Natural killer cell (primary cell): ENCODE measurements around the gene HMGCL. TPM values are rescaled to one million over a fixed set of nuclear protein-coding genes. Genes with fewer than 3 reads are reported as not detected.
"Not testable (repeated sequence)": the region's sequence is repeated elsewhere in the genome, so short reads cannot be mapped to it uniquely, and the experiment has no call there.

Source experiments
- ATAC-seq, 3 donors: fragments of 150-1000 bp in 2 of 3; fragments of 200-7000 bp in 1 of 3; cut with Tn5 transposase; 1 replicate in 1 of 3; 2 replicates in 2 of 3; pipeline ENCODE4 v1.10.0; 2021; ENCODE audit warnings: mild to moderate bottlenecking in 2 of 3, moderate library complexity in 2 of 3
- DNase-seq, 2 donors: peaks; one replicate each; pipeline versions ENCODE4 v3.0.0 to v3.0.0-alpha.2; 2013 to 2021; ENCODE audit warnings: mixed read lengths in 1 of 2
- H3K27ac ChIP-seq: one replicate; pipeline ENCODE4 v1.5.1; 2013; ENCODE audit warnings: mild to moderate bottlenecking, low read length
- H3K27me3 ChIP-seq: one replicate; pipeline ENCODE4 v1.6.1; 2013; ENCODE audit warnings: low read length; ENCODE audit not compliant: control insufficient read depth, insufficient read depth
- H3K36me3 ChIP-seq: one replicate; pipeline ENCODE4 v1.6.1; 2013; ENCODE audit warnings: low read length; ENCODE audit not compliant: control insufficient read depth, insufficient read depth
- H3K4me1 ChIP-seq: one replicate; pipeline ENCODE4 v1.6.1; 2013; ENCODE audit warnings: low read length; ENCODE audit not compliant: control insufficient read depth, insufficient read depth
- H3K4me3 ChIP-seq: one replicate; pipeline ENCODE4 v1.5.1; 2013; ENCODE audit warnings: low read length
- H3K9me3 ChIP-seq: one replicate; pipeline ENCODE4 v1.6.1; 2013; ENCODE audit warnings: low read length; ENCODE audit not compliant: control insufficient read depth, insufficient read depth
- H3K27ac Mint-ChIP-seq, 2 donors: one replicate each; pipeline ENCODE4 v1.8.0; 2022; ENCODE audit warnings: mild to moderate bottlenecking in 2 of 2, mixed read lengths in 2 of 2, moderate library complexity in 1 of 2
- H3K27me3 Mint-ChIP-seq, 2 donors: one replicate each; pipeline ENCODE4 v1.8.0; 2022; ENCODE audit warnings: low read depth in 2 of 2, mixed read lengths in 2 of 2
- H3K36me3 Mint-ChIP-seq: one replicate; pipeline ENCODE4 v1.8.0; 2022; ENCODE audit warnings: mixed read lengths
- H3K4me1 Mint-ChIP-seq, 2 donors: one replicate each; pipeline ENCODE4 v1.8.0; 2022; ENCODE audit warnings: mixed read lengths in 2 of 2
- H3K4me3 Mint-ChIP-seq: one replicate; pipeline ENCODE4 v1.8.0; 2022; ENCODE audit warnings: mild to moderate bottlenecking, moderate library complexity, mixed read lengths
- H3K9me3 Mint-ChIP-seq, 2 donors: one replicate each; pipeline ENCODE4 v1.8.0; 2022; ENCODE audit warnings: mixed read lengths in 2 of 2
- CTCF ChIP-seq: fragments of 200-600 bp; IDR thresholded peaks from one replicate; pipeline ENCODE4 v1.8.0; 2022; ENCODE audit warnings: antibody characterized with exemption
- WGBS: methylation state at CpG from one replicate; pipeline ENCODE4 v1.1.7; 2013; ENCODE audit warnings: missing lambda C conversion rate; ENCODE audit not compliant: insufficient coverage; 5-methylcytosine and 5-hydroxymethylcytosine counted together
- intact Hi-C: fragments of 100-400 bp; cut with micrococcal nuclease; formaldehyde crosslinking; loops from one replicate; pipeline ENCODE4 v1.14.2; 2022
- total RNA-seq, 4 donors: library from RNA; stranded (reverse); fragments of 120-200 nt in 1 of 4; gene quantifications; one replicate each; pipeline versions ENCODE4 v1.2.3 to v1.2.4, GENCODE V29; 2013 to 2022

Gene HMGCL
- total RNA-seq, 3 donors from 2014 or later (not counting 1 experiment from before 2014, with no cell fraction given) = 16.8 to 26.9 (median 17.0) TPM

GRCh38 chr1:23851406-23851805 lies 26.2 kb upstream of the HMGCL start:
- not testable (repeated sequence) for DNase-seq, H3K27ac Mint-ChIP-seq

GRCh38 chr1:23848673-23849616 lies 23.7 kb upstream of the HMGCL start:
- TF ChIP-seq CTCF = no peak
- H3K27me3 Mint-ChIP-seq = no peaks in the 10 kb centered on the region
- 94% methylated on average over 11 of the region's 12 CpGs for WGBS
- no peaks in the 10 kb centered on the region for H3K4me1 ChIP-seq
- no peaks in the 10 kb centered on the region for H3K9me3 Mint-ChIP-seq
- peaks cover 25% of the 10 kb centered on the region for H3K36me3 ChIP-seq
- ATAC-seq (no peak), DNase-seq (no peak)
- no peaks in the 10 kb centered on the region for H3K4me1 Mint-ChIP-seq
- no peaks in the 10 kb centered on the region for H3K9me3 ChIP-seq
- H3K36me3 Mint-ChIP-seq = peaks cover 20% of the 10 kb centered on the region
- H3K27ac Mint-ChIP-seq = no peak overlapping the region
- no peak overlapping the region for H3K4me3 ChIP-seq
- H3K27ac ChIP-seq = no peak overlapping the region
- no peaks in the 10 kb centered on the region for H3K27me3 ChIP-seq
- no peak overlapping the region for H3K4me3 Mint-ChIP-seq
- intact Hi-C loops = no loop called here

More at GRCh38 chr1:23851406-23851805, 26.2 kb upstream of the HMGCL start:
- H3K9me3 ChIP-seq, intact Hi-C loops, H3K4me1 ChIP-seq, H3K4me3 ChIP-seq, ATAC-seq, H3K27me3 ChIP-seq, H3K9me3 Mint-ChIP-seq, H3K27ac ChIP-seq, H3K4me1 Mint-ChIP-seq, H3K4me3 Mint-ChIP-seq, H3K27me3 Mint-ChIP-seq: not testable (repeated sequence)
- peaks cover 23% of the 10 kb centered on the region for H3K36me3 ChIP-seq
- H3K36me3 Mint-ChIP-seq = peaks cover 14% of the 10 kb centered on the region

GRCh38 chr1:23847482-23848095 lies 22.4 kb upstream of the HMGCL start:
- H3K4me1 ChIP-seq, H3K4me3 Mint-ChIP-seq, H3K4me1 Mint-ChIP-seq, H3K9me3 Mint-ChIP-seq, DNase-seq, H3K9me3 ChIP-seq, H3K27me3 Mint-ChIP-seq, intact Hi-C loops, H3K27ac ChIP-seq, H3K4me3 ChIP-seq, ATAC-seq, H3K27ac Mint-ChIP-seq, H3K27me3 ChIP-seq: not testable (repeated sequence)
- 100% methylated on average over 1 of the region's 2 CpGs for WGBS
- H3K36me3 Mint-ChIP-seq = peaks cover 20% of the 10 kb centered on the region
- peaks cover 25% of the 10 kb centered on the region for H3K36me3 ChIP-seq

GRCh38 chr1:23845163-23845562 lies 19.9 kb upstream of the HMGCL start:
- 100% methylated on average over 2 of the region's 2 CpGs for WGBS
- Histone ChIP-seq H3K4me1 (no peaks in the 10 kb centered on the region), H3K27me3 (no peaks in the 10 kb centered on the region), H3K36me3 (peaks cover 25% of the 10 kb centered on the region), H3K27ac (no peak overlapping the region), H3K4me3 (no peak overlapping the region), H3K9me3 (no peaks in the 10 kb centered on the region)
- no peak overlapping the region for H3K4me3 Mint-ChIP-seq
- H3K36me3 Mint-ChIP-seq = peaks cover 20% of the 10 kb centered on the region
- H3K9me3 Mint-ChIP-seq = no peaks in the 10 kb centered on the region
- no peak for DNase-seq
- no peak for TF ChIP-seq CTCF
- no peak overlapping the region for H3K27ac Mint-ChIP-seq
- ATAC-seq = peak in 1 of 3 donors; percentile 32
- intact Hi-C loops = no loop called here
- H3K27me3 Mint-ChIP-seq = no peaks in the 10 kb centered on the region
- no peaks in the 10 kb centered on the region for H3K4me1 Mint-ChIP-seq
